Prostate gland (tissue), 2 donors: ENCODE measurements around the gene SEMA6A.

Experiments used
- POLR2A ChIP-seq: fragments of 450-650 bp; IDR thresholded peaks from one replicate; pipeline ENCODE4 v1.6.1; 2016; ENCODE audit warnings: antibody characterized with exemption, mild to moderate bottlenecking
- POLR2AphosphoS5 ChIP-seq: sonication (generic); formaldehyde crosslinking; IDR thresholded peaks from one replicate; pipeline ENCODE4 v1.6.1; 2017; ENCODE audit warnings: antibody characterized with exemption
- TF ChIP-seq, protein P1 (sequence below), 4 experiments: fragments of 200-600 bp in 2 of 4; fragments of 450-650 bp in 2 of 4; sonication (generic) in 2 of 4; IDR thresholded peaks; 1 replicate in 3 of 4; 2 replicates in 1 of 4; pipeline ENCODE4 v1.5.1; 2016 to 2019; ENCODE audit warnings: antibody characterized with exemption in 4 of 4, mild to moderate bottlenecking in 2 of 4, moderate library complexity in 2 of 4

DNA sequence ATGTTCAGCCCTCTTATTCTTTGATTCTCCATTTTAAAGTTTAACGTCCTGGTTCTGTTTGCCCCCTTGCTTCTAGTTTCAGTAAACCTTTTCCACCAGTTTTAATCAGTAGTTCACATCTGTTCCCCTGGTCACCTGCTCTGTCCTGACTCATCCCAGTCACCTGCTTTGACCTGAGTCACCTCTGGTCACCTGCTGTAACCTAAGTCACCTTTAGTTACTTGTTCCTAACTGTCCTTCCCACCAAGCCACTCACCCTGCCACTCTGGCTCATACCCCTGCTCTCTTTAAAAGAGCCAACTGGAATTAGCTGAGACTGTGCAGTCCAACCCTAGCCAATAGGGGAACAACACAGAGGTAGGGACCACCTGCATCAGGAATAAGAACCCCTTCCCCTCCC lies 43.0 kb downstream of the SEMA6A start:
- TF ChIP-seq, protein P1, sequence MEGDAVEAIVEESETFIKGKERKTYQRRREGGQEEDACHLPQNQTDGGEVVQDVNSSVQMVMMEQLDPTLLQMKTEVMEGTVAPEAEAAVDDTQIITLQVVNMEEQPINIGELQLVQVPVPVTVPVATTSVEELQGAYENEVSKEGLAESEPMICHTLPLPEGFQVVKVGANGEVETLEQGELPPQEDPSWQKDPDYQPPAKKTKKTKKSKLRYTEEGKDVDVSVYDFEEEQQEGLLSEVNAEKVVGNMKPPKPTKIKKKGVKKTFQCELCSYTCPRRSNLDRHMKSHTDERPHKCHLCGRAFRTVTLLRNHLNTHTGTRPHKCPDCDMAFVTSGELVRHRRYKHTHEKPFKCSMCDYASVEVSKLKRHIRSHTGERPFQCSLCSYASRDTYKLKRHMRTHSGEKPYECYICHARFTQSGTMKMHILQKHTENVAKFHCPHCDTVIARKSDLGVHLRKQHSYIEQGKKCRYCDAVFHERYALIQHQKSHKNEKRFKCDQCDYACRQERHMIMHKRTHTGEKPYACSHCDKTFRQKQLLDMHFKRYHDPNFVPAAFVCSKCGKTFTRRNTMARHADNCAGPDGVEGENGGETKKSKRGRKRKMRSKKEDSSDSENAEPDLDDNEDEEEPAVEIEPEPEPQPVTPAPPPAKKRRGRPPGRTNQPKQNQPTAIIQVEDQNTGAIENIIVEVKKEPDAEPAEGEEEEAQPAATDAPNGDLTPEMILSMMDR (IDR thresholded peaks at IDR 0.05), result no peak
- TF ChIP-seq POLR2A (no peak), POLR2AphosphoS5 (no peak)
